Measurements from ENCODE around the gene GNAS. TPM values are rescaled to one million over a fixed set of nuclear protein-coding genes. Genes with fewer than 3 reads are reported as not detected.
"Not testable (repeated sequence)": the region's sequence is repeated elsewhere in the genome, so short reads cannot be mapped to it uniquely, and the experiment has no call there.

Gene GNAS
- total and polyA plus RNA-seq, 3 experiments from 2014 or later = 218 to 666 (median 637) TPM

DNA sequence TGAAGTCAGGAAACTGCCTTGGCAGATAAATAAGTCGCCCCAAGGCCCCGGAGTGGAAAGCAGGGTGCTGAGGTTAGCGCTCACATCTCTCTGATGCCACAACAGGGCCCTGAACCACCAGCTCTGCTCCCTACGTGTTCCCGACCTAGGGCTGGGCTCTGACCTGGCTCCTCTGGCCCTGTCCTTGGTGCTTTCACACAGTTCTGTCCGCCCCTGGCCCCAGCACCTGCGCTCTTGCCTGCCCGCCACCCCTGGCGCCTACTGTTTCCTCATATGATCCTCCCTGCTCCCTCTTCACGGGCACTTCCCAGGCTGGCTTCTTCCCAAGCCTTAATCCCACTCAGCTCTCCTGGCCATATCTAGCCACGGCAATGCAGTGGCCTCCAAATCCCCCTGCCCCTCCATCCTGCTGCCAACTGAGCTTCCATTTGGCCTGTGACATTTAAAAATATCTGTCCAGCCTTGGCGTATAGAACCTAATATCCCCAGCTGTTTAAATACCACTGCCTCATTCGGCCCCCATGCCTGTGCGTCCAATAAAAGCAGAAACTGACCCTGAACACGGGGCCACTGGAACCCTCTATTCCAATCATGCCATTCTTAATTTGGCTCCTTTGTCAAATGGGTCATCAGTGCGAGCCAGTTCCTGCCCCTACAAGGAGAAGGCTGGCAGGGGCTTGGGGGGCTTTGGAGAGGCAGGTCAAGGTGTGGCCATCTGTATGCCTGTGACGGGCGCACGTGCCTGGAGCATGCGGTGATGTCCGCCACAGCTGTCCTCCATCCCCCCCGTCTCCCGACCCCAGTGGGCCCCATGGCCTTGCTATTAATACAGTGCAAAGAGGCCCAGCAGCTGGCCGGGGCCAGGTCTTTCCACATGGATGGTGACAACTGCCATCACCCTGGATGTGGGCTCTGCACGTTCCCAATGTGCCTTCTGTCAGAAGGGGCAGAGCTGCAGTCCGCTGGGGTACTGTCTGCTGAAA is 29.5 kb upstream of the GNAS start:
- Mint-ChIP-seq H3K27me3 (peaks cover 0 to 6% of the 10 kb centered on the region in 2 donors), H3K9me3 (no peaks in the 10 kb centered on the region), H3K36me3 (no peaks in the 10 kb centered on the region)

GRCh38 chr20:58824843-58825242 is 27.7 kb upstream of the GNAS start:
- no peaks in the 10 kb centered on the region for H3K9me3 ChIP-seq (ENCODE audit: low read length)
- H3K9me3 Mint-ChIP-seq = no peaks in the 10 kb centered on the region
- H3K27ac Mint-ChIP-seq = no peak overlapping the region
- no peaks in the 10 kb centered on the region for H3K36me3 Mint-ChIP-seq
- H3K27me3 ChIP-seq (ENCODE audit: insufficient read depth, low read length, poor library complexity, severe bottlenecking) = no peaks in the 10 kb centered on the region
- no peak for DNase-seq
- CTCF ChIA-PET = no interaction called here
- peaks cover 0 to 6% of the 10 kb centered on the region in 2 donors for H3K27me3 Mint-ChIP-seq
- no peak overlapping the region for H3K4me3 ChIP-seq (ENCODE audit: low read length)
- H3K4me1 Mint-ChIP-seq = peaks cover 0 to 1% (median 0%) of the 10 kb centered on the region in 3 donors
- no peak overlapping the region for H3K27ac ChIP-seq (ENCODE audit: low read depth, low read length)
- no peak overlapping the region for H3K4me3 Mint-ChIP-seq
- POLR2A ChIA-PET = no interaction called here
- H3K4me1 ChIP-seq (ENCODE audit: insufficient read depth, low read length) = no peaks in the 10 kb centered on the region
- no peaks in the 10 kb centered on the region for H3K36me3 ChIP-seq (ENCODE audit: insufficient read depth, low read length)

More for the DNA sequence above, 29.5 kb upstream of the GNAS start:
- Histone ChIP-seq H3K27ac (ENCODE audit: low read depth, low read length) (no peak overlapping the region), H3K27me3 (ENCODE audit: insufficient read depth, low read length, poor library complexity, severe bottlenecking) (no peaks in the 10 kb centered on the region), H3K36me3 (ENCODE audit: insufficient read depth, low read length) (no peaks in the 10 kb centered on the region), H3K9me3 (ENCODE audit: low read length) (no peaks in the 10 kb centered on the region), H3K4me3 (ENCODE audit: low read length) (no peak overlapping the region), H3K4me1 (ENCODE audit: insufficient read depth, low read length) (no peaks in the 10 kb centered on the region)
- ChIA-PET POLR2A (no interaction called here), CTCF (no interaction called here)
- Mint-ChIP-seq H3K4me1 (peaks cover 0 to 8% (median 4%) of the 10 kb centered on the region in 3 donors), H3K4me3 (no peak overlapping the region), H3K27ac (no peak overlapping the region)
- DNase-seq = no peak

DNA sequence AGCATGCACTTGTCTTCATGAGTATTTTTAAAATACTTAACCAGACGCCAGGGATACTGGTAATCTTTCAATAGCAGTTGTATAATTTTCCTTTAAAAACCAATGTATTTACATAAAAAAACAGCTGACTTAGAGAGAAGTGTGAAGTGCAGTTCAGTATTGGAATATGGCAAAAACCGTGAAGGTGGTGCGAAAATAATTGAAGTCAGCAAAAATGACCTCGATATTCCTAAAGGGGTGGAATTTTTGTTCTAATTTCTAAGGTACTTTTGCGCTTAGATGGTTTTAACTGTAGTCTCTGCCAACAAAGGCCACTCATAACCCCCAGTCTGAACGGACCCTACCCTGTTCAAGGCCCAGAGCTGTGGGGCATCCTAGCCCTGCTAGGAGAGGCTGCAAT is 27.1 kb upstream of the GNAS start:
- no peaks in the 10 kb centered on the region for H3K27me3 ChIP-seq (ENCODE audit: insufficient read depth, low read length, poor library complexity, severe bottlenecking)
- Mint-ChIP-seq H3K4me1 (peaks cover 0 to 1% (median 0%) of the 10 kb centered on the region in 3 donors), H3K9me3 (no peaks in the 10 kb centered on the region), H3K36me3 (no peaks in the 10 kb centered on the region), H3K27ac (no peak overlapping the region), H3K4me3 (no peak overlapping the region), H3K27me3 (peaks cover 0 to 6% of the 10 kb centered on the region in 2 donors)
- H3K4me1 ChIP-seq (ENCODE audit: insufficient read depth, low read length) = no peaks in the 10 kb centered on the region
- H3K36me3 ChIP-seq (ENCODE audit: insufficient read depth, low read length) = no peaks in the 10 kb centered on the region
- DNase-seq = no peak
- CTCF ChIA-PET = no interaction called here
- no peak overlapping the region for H3K4me3 ChIP-seq (ENCODE audit: low read length)
- no peak overlapping the region for H3K27ac ChIP-seq (ENCODE audit: low read depth, low read length)
- POLR2A ChIA-PET = no interaction called here
- no peaks in the 10 kb centered on the region for H3K9me3 ChIP-seq (ENCODE audit: low read length)

- Mint-ChIP-seq H3K4me3 (no peak overlapping the region), H3K36me3 (no peaks in the 10 kb centered on the region), H3K27ac (no peak overlapping the region), H3K9me3 (no peaks in the 10 kb centered on the region), H3K4me1 (peaks cover 0 to 1% (median 0%) of the 10 kb centered on the region in 3 donors), H3K27me3 (peaks cover 0 to 6% of the 10 kb centered on the region in 2 donors)
- H3K27me3 ChIP-seq (ENCODE audit: insufficient read depth, low read length, poor library complexity, severe bottlenecking) = no peaks in the 10 kb centered on the region
- ChIA-PET POLR2A (no interaction called here), CTCF (no interaction called here)
- no peak overlapping the region for H3K27ac ChIP-seq (ENCODE audit: low read depth, low read length)
- no peak for DNase-seq
- no peak overlapping the region for H3K4me3 ChIP-seq (ENCODE audit: low read length)
- no peaks in the 10 kb centered on the region for H3K36me3 ChIP-seq (ENCODE audit: insufficient read depth, low read length)
- no peaks in the 10 kb centered on the region for H3K9me3 ChIP-seq (ENCODE audit: low read length)
- no peaks in the 10 kb centered on the region for H3K4me1 ChIP-seq (ENCODE audit: insufficient read depth, low read length)
Observed at GRCh38 chr20:58826271-58826670, 26.2 kb upstream of the GNAS start.

DNA sequence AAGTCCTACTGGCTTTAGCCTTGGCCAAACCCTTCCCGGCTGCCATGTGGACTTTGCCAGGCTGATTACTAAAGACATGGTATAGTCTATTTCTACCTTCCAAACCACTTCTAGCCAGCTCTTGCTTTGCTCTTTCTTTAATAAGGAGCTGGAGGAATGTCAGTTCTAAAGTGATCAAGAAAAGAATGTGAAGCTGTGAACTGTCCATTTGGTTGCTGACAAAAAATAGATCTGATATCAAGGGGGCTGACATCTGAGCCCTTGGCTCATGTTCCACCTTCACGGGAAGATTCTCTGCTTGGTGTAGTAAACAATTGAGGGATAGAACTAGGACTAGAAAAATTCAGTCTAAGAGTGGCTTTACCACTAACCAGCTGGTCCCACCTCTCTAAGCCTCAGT is 24.4 kb upstream of the GNAS start:
- peaks cover 4% of the 10 kb centered on the region for H3K27me3 ChIP-seq (ENCODE audit: insufficient read depth, low read length, poor library complexity, severe bottlenecking)
- ChIA-PET CTCF (interaction anchor here (0.8 kb wide), 1 partner anchor 38 kb away, joined by 3 read pairs; no protein-coding TSS in a partner anchor), POLR2A (no interaction called here)
- H3K36me3 ChIP-seq (ENCODE audit: insufficient read depth, low read length) = no peaks in the 10 kb centered on the region
- Mint-ChIP-seq H3K4me3 (no peak overlapping the region), H3K27me3 (peaks cover 6 to 12% of the 10 kb centered on the region in 2 donors), H3K9me3 (no peaks in the 10 kb centered on the region), H3K36me3 (no peaks in the 10 kb centered on the region), H3K4me1 (peaks cover 0 to 1% (median 0%) of the 10 kb centered on the region in 3 donors), H3K27ac (no peak overlapping the region)
- H3K27ac ChIP-seq (ENCODE audit: low read depth, low read length) = no peak overlapping the region
- no peak overlapping the region for H3K4me3 ChIP-seq (ENCODE audit: low read length)
- DNase-seq = no peak
- no peaks in the 10 kb centered on the region for H3K9me3 ChIP-seq (ENCODE audit: low read length)
- H3K4me1 ChIP-seq (ENCODE audit: insufficient read depth, low read length) = no peaks in the 10 kb centered on the region

DNA sequence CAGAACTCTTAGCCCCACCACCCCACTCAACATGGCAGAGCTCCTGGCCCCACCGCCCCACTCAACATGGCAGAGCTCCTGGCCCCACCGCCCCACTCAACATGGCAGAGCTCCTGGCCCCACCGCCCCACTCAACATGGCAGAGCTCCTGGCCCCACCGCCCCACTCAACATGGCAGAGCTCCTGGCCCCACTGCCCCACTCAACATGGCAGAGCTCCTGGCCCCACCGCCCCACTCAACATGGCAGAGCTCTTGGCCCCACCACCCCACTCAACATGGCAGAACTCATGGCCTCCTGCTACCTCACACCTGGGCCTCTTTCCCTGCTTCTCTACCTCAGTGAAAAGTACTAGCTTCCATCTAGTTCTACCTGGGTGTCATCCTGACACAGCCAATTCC is 23.7 kb upstream of the GNAS start:
- POLR2A ChIA-PET; H3K4me1 Mint-ChIP-seq; H3K9me3 ChIP-seq (ENCODE audit: low read length); H3K27me3 ChIP-seq (ENCODE audit: insufficient read depth, low read length, poor library complexity, severe bottlenecking); H3K4me1 ChIP-seq (ENCODE audit: insufficient read depth, low read length); H3K9me3 Mint-ChIP-seq; DNase-seq; H3K27ac ChIP-seq (ENCODE audit: low read depth, low read length); H3K4me3 Mint-ChIP-seq; H3K36me3 ChIP-seq (ENCODE audit: insufficient read depth, low read length); H3K36me3 Mint-ChIP-seq; H3K4me3 ChIP-seq (ENCODE audit: low read length): not testable (repeated sequence)
- Mint-ChIP-seq H3K27ac (peak overlapping the region in 1 of 8 donors; percentile 58), H3K27me3 (peaks cover 7 to 17% of the 10 kb centered on the region in 2 donors)
- CTCF ChIA-PET = interaction anchor here (0.8 to 1.2 kb wide), 2 partner anchors 11 to 38 kb away, joined by 3 read pairs; no protein-coding TSS in a partner anchor

GRCh38 chr20:58829531-58829941 is 23.0 kb upstream of the GNAS start:
- DNase-seq = no peak
- CTCF ChIA-PET = interaction anchor here (1.2 kb wide), 1 partner anchor 10 kb away, joined by 3 read pairs; no protein-coding TSS in a partner anchor
- H3K27ac ChIP-seq (ENCODE audit: low read depth, low read length) = no peak overlapping the region
- POLR2A ChIA-PET = no interaction called here
- Mint-ChIP-seq H3K4me3 (no peak overlapping the region), H3K4me1 (peaks cover 0 to 1% (median 0%) of the 10 kb centered on the region in 3 donors), H3K9me3 (no peaks in the 10 kb centered on the region), H3K27ac (no peak overlapping the region), H3K36me3 (no peaks in the 10 kb centered on the region), H3K27me3 (peaks cover 13 to 20% of the 10 kb centered on the region in 2 donors)
- peaks cover 7% of the 10 kb centered on the region for H3K27me3 ChIP-seq (ENCODE audit: insufficient read depth, low read length, poor library complexity, severe bottlenecking)
- no peaks in the 10 kb centered on the region for H3K4me1 ChIP-seq (ENCODE audit: insufficient read depth, low read length)
- no peaks in the 10 kb centered on the region for H3K36me3 ChIP-seq (ENCODE audit: insufficient read depth, low read length)
- H3K4me3 ChIP-seq (ENCODE audit: low read length) = no peak overlapping the region
- no peaks in the 10 kb centered on the region for H3K9me3 ChIP-seq (ENCODE audit: low read length)

- no peak overlapping the region for H3K27ac Mint-ChIP-seq
- Histone ChIP-seq H3K27me3 (ENCODE audit: insufficient read depth, low read length, poor library complexity, severe bottlenecking) (peaks cover 7% of the 10 kb centered on the region), H3K9me3 (ENCODE audit: low read length) (no peaks in the 10 kb centered on the region), H3K4me3 (ENCODE audit: low read length) (no peak overlapping the region), H3K27ac (ENCODE audit: low read depth, low read length) (no peak overlapping the region), H3K4me1 (ENCODE audit: insufficient read depth, low read length) (no peaks in the 10 kb centered on the region), H3K36me3 (ENCODE audit: insufficient read depth, low read length) (no peaks in the 10 kb centered on the region)
- H3K4me3 Mint-ChIP-seq = no peak overlapping the region
- CTCF ChIA-PET = no interaction called here
- peaks cover 13 to 27% of the 10 kb centered on the region in 2 donors for H3K27me3 Mint-ChIP-seq
- no peaks in the 10 kb centered on the region for H3K9me3 Mint-ChIP-seq
- H3K36me3 Mint-ChIP-seq = no peaks in the 10 kb centered on the region
- H3K4me1 Mint-ChIP-seq = peaks cover 1 to 6% (median 1%) of the 10 kb centered on the region in 3 donors
- DNase-seq = no peak
- POLR2A ChIA-PET = no interaction called here
Observed at GRCh38 chr20:58832457-58832856, 20.1 kb upstream of the GNAS start.
